ENCODE results near the gene NFKBIE.
A peak's percentile ranks its signal among the peaks of the same experiment; 100 is the strongest.

The NFKBIE gene

GRCh38 chr6:44285552-44286284 lies 20.4 kb upstream of the NFKBIE start:
- TF ChIP-seq ESRRG (CRISPR knock-in tag; IDR thresholded peaks at IDR 0.05) (no peak), GLIS3 (CRISPR knock-in tag; IDR thresholded peaks at IDR 0.05) (no peak), ZFP30 (CRISPR knock-in tag; IDR thresholded peaks at IDR 0.05) (no peak), CSRNP3 (CRISPR knock-in tag; IDR thresholded peaks at IDR 0.05) (no peak), ZNF70 (CRISPR knock-in tag; IDR thresholded peaks at IDR 0.05) (no peak), ZFP3 (CRISPR knock-in tag; IDR thresholded peaks at IDR 0.05) (no peak), TSHZ2 (CRISPR knock-in tag; IDR thresholded peaks at IDR 0.05) (no peak), ZC3H10 (CRISPR knock-in tag; IDR thresholded peaks at IDR 0.05) (no peak), BACH2 (CRISPR knock-in tag; IDR thresholded peaks at IDR 0.05; ENCODE audit: borderline replicate concordance) (no peak)
- TF ChIP-seq, protein P1, sequence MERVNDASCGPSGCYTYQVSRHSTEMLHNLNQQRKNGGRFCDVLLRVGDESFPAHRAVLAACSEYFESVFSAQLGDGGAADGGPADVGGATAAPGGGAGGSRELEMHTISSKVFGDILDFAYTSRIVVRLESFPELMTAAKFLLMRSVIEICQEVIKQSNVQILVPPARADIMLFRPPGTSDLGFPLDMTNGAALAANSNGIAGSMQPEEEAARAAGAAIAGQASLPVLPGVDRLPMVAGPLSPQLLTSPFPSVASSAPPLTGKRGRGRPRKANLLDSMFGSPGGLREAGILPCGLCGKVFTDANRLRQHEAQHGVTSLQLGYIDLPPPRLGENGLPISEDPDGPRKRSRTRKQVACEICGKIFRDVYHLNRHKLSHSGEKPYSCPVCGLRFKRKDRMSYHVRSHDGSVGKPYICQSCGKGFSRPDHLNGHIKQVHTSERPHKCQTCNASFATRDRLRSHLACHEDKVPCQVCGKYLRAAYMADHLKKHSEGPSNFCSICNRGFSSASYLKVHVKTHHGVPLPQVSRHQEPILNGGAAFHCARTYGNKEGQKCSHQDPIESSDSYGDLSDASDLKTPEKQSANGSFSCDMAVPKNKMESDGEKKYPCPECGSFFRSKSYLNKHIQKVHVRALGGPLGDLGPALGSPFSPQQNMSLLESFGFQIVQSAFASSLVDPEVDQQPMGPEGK (CRISPR knock-in tag; IDR thresholded peaks at IDR 0.05; ENCODE audit: borderline replicate concordance) = no peak
- ATAC-seq = peak; percentile 57; the same call in 1 of the 3 replicates

- TF ChIP-seq, protein P2, sequence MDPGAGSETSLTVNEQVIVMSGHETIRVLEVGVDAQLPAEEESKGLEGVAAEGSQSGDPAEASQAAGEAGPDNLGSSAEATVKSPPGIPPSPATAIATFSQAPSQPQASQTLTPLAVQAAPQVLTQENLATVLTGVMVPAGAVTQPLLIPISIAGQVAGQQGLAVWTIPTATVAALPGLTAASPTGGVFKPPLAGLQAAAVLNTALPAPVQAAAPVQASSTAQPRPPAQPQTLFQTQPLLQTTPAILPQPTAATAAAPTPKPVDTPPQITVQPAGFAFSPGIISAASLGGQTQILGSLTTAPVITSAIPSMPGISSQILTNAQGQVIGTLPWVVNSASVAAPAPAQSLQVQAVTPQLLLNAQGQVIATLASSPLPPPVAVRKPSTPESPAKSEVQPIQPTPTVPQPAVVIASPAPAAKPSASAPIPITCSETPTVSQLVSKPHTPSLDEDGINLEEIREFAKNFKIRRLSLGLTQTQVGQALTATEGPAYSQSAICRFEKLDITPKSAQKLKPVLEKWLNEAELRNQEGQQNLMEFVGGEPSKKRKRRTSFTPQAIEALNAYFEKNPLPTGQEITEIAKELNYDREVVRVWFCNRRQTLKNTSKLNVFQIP (CRISPR knock-in tag; IDR thresholded peaks at IDR 0.05; ENCODE audit: borderline replicate concordance, low read depth) = no peak
- TF ChIP-seq ISL1 (CRISPR knock-in tag; IDR thresholded peaks at IDR 0.05) = no peak
- no peak for TF ChIP-seq GLIS3 (CRISPR knock-in tag; IDR thresholded peaks at IDR 0.05)
- no peak for TF ChIP-seq ZNF565 (CRISPR knock-in tag; conservative IDR thresholded peaks at IDR 0.05; ENCODE audit: low read depth)
- TF ChIP-seq BACH2 (CRISPR knock-in tag; IDR thresholded peaks at IDR 0.05; ENCODE audit: borderline replicate concordance) = no peak
- no peak for TF ChIP-seq TCF4 (CRISPR knock-in tag; IDR thresholded peaks at IDR 0.05; ENCODE audit: borderline replicate concordance)
- no peak for TF ChIP-seq CSDC2 (CRISPR knock-in tag; IDR thresholded peaks at IDR 0.05)
- no peak for TF ChIP-seq ZFP30 (CRISPR knock-in tag; IDR thresholded peaks at IDR 0.05)
- no peak for TF ChIP-seq ZFP3 (CRISPR knock-in tag; IDR thresholded peaks at IDR 0.05)
- TF ChIP-seq ZNF8 (CRISPR knock-in tag; IDR thresholded peaks at IDR 0.05) = no peak
- TF ChIP-seq ESRRG (CRISPR knock-in tag; IDR thresholded peaks at IDR 0.05) = no peak
- TF ChIP-seq, protein P1 (CRISPR knock-in tag; IDR thresholded peaks at IDR 0.05; ENCODE audit: borderline replicate concordance) = no peak
- TF ChIP-seq TSHZ2 (CRISPR knock-in tag; IDR thresholded peaks at IDR 0.05) = no peak
- no peak for TF ChIP-seq CSRNP3 (CRISPR knock-in tag; IDR thresholded peaks at IDR 0.05)
- TF ChIP-seq OSR1 (CRISPR knock-in tag; IDR thresholded peaks at IDR 0.05) = no peak
- TF ChIP-seq, protein P3, sequence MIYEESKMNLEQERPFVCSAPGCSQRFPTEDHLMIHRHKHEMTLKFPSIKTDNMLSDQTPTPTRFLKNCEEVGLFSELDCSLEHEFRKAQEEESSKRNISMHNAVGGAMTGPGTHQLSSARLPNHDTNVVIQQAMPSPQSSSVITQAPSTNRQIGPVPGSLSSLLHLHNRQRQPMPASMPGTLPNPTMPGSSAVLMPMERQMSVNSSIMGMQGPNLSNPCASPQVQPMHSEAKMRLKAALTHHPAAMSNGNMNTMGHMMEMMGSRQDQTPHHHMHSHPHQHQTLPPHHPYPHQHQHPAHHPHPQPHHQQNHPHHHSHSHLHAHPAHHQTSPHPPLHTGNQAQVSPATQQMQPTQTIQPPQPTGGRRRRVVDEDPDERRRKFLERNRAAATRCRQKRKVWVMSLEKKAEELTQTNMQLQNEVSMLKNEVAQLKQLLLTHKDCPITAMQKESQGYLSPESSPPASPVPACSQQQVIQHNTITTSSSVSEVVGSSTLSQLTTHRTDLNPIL (CRISPR knock-in tag; IDR thresholded peaks at IDR 0.05; ENCODE audit: low read depth) = no peak
- TF ChIP-seq ARNTL (CRISPR knock-in tag; IDR thresholded peaks at IDR 0.05; ENCODE audit: borderline replicate concordance, low read depth) = no peak
- no peak for TF ChIP-seq ZNF70 (CRISPR knock-in tag; IDR thresholded peaks at IDR 0.05)
- no peak for TF ChIP-seq PPARA (CRISPR knock-in tag; IDR thresholded peaks at IDR 0.05; ENCODE audit: borderline replicate concordance)
- ATAC-seq = no peak
These were observed 19.5 kb upstream of the NFKBIE start for GRCh38 chr6:44284867-44285266.

Measured in SK-N-SH treated with all-trans-retinoic acid at 6 μM for 48 hours (cell line).